ENCODE measurements around the gene TYMS. TPM values are rescaled to one million over a fixed set of nuclear protein-coding genes. Genes with fewer than 3 reads are reported as not detected.
A peak's percentile ranks its signal among the peaks of the same experiment; 100 is the strongest.

Gene TYMS
- total and polyA plus RNA-seq, 10 of the 15 experiments (the other 5 are each of a cell fraction or from before 2014, with no cell fraction given), result 34.8 to 524 (median 219) TPM

DNA sequence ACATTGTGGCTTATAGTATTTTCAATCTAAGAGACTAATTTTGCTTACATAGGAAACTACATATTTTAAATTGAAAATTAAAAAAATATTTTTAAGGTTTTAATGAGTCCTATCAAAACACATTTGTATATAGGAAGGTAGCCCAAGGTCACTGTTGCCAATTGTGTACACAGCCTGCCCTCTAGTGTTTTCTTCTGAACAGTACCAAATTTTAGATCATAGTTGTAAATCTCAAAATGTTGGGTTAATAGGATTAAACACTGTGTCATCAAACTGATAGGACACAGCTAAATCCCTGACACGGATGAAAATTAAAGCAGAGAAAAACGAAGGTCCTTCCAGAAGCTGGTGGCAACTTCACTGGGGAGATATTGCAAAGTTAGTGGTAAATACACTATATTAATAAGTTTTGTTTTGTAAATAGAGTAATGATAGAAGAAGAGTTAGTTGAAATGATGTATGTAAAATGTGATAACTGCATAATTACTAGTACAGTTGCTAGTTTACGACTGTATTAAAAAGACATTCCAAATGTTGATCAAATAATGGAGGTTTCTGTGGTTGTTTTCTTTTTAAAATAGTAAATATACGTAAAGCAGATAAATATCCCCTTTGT, 41.0 kb upstream of the TYMS start (continued):
- TF ChIP-seq, protein P1, sequence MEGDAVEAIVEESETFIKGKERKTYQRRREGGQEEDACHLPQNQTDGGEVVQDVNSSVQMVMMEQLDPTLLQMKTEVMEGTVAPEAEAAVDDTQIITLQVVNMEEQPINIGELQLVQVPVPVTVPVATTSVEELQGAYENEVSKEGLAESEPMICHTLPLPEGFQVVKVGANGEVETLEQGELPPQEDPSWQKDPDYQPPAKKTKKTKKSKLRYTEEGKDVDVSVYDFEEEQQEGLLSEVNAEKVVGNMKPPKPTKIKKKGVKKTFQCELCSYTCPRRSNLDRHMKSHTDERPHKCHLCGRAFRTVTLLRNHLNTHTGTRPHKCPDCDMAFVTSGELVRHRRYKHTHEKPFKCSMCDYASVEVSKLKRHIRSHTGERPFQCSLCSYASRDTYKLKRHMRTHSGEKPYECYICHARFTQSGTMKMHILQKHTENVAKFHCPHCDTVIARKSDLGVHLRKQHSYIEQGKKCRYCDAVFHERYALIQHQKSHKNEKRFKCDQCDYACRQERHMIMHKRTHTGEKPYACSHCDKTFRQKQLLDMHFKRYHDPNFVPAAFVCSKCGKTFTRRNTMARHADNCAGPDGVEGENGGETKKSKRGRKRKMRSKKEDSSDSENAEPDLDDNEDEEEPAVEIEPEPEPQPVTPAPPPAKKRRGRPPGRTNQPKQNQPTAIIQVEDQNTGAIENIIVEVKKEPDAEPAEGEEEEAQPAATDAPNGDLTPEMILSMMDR (IDR thresholded peaks at IDR 0.05 in 2 of 3, conservative IDR thresholded peaks at IDR 0.05 in 1 of 3; ENCODE audit: control insufficient read depth in 2 of 3, extremely low read depth in 1 of 3, insufficient read depth in 1 of 3, low read depth in 3 of 3, low read length in 3 of 3), result peak; percentile 49 to 58 (median 52); a peak in 5 of 6 replicates
- no peak for TF ChIP-seq HDAC2 (IDR thresholded peaks at IDR 0.05)
- no peak for TF ChIP-seq DPF2 (IDR thresholded peaks at IDR 0.05)
- no peak for TF ChIP-seq POU2F2 (IDR thresholded peaks at IDR 0.05; ENCODE audit: borderline replicate concordance, low read depth, low read length)
- TF ChIP-seq, protein P2, sequence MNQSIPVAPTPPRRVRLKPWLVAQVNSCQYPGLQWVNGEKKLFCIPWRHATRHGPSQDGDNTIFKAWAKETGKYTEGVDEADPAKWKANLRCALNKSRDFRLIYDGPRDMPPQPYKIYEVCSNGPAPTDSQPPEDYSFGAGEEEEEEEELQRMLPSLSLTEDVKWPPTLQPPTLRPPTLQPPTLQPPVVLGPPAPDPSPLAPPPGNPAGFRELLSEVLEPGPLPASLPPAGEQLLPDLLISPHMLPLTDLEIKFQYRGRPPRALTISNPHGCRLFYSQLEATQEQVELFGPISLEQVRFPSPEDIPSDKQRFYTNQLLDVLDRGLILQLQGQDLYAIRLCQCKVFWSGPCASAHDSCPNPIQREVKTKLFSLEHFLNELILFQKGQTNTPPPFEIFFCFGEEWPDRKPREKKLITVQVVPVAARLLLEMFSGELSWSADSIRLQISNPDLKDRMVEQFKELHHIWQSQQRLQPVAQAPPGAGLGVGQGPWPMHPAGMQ (IDR thresholded peaks at IDR 0.05; ENCODE audit: borderline replicate concordance), result no peak
- TF ChIP-seq RAD21 (IDR thresholded peaks at IDR 0.05; ENCODE audit: insufficient read depth, low read depth, low read length), result peak; percentile 79
- TF ChIP-seq, protein P3, sequence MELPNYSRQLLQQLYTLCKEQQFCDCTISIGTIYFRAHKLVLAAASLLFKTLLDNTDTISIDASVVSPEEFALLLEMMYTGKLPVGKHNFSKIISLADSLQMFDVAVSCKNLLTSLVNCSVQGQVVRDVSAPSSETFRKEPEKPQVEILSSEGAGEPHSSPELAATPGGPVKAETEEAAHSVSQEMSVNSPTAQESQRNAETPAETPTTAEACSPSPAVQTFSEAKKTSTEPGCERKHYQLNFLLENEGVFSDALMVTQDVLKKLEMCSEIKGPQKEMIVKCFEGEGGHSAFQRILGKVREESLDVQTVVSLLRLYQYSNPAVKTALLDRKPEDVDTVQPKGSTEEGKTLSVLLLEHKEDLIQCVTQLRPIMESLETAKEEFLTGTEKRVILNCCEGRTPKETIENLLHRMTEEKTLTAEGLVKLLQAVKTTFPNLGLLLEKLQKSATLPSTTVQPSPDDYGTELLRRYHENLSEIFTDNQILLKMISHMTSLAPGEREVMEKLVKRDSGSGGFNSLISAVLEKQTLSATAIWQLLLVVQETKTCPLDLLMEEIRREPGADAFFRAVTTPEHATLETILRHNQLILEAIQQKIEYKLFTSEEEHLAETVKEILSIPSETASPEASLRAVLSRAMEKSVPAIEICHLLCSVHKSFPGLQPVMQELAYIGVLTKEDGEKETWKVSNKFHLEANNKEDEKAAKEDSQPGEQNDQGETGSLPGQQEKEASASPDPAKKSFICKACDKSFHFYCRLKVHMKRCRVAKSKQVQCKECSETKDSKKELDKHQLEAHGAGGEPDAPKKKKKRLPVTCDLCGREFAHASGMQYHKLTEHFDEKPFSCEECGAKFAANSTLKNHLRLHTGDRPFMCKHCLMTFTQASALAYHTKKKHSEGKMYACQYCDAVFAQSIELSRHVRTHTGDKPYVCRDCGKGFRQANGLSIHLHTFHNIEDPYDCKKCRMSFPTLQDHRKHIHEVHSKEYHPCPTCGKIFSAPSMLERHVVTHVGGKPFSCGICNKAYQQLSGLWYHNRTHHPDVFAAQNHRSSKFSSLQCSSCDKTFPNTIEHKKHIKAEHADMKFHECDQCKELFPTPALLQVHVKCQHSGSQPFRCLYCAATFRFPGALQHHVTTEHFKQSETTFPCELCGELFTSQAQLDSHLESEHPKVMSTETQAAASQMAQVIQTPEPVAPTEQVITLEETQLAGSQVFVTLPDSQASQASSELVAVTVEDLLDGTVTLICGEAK (IDR thresholded peaks at IDR 0.05; ENCODE audit: borderline replicate concordance), result no peak
- TF ChIP-seq BCL11A (IDR thresholded peaks at IDR 0.05; ENCODE audit: low read depth, low read length), result no peak
- TF ChIP-seq, protein P4, sequence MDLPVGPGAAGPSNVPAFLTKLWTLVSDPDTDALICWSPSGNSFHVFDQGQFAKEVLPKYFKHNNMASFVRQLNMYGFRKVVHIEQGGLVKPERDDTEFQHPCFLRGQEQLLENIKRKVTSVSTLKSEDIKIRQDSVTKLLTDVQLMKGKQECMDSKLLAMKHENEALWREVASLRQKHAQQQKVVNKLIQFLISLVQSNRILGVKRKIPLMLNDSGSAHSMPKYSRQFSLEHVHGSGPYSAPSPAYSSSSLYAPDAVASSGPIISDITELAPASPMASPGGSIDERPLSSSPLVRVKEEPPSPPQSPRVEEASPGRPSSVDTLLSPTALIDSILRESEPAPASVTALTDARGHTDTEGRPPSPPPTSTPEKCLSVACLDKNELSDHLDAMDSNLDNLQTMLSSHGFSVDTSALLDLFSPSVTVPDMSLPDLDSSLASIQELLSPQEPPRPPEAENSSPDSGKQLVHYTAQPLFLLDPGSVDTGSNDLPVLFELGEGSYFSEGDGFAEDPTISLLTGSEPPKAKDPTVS (IDR thresholded peaks at IDR 0.05; ENCODE audit: low read depth, low read length), result no peak
- no peak for TF ChIP-seq TARDBP (IDR thresholded peaks at IDR 0.05; ENCODE audit: borderline replicate concordance)
- no peak for TF ChIP-seq POLR2AphosphoS2 (IDR thresholded peaks at IDR 0.05; ENCODE audit: low read depth, low read length)

All from GM12878 (cell line).